MM.1S (cell line): ENCODE results near the gene FARP1.

Experiments
- DNase-seq: peaks from one replicate; pipeline ENCODE4 v3.0.0-alpha.2; 2015
- H2AFZ ChIP-seq: fragments of 300-600 bp; sonication (generic); 2 replicates; pipeline ENCODE4 v1.6.0; 2016; ENCODE audit warnings: antibody characterized with exemption, low read length
- H3F3A ChIP-seq: fragments of 300-600 bp; sonication (generic); 2 replicates; pipeline ENCODE4 v1.6.1; 2016; ENCODE audit warnings: mild to moderate bottlenecking, antibody characterized with exemption, low read length, moderate library complexity, mixed read lengths; ENCODE audit not compliant: insufficient read depth
- H3K27ac ChIP-seq: fragments of 300-600 bp; sonication (generic); 2 replicates; pipeline ENCODE4 v1.5.1; 2016; ENCODE audit warnings: mild to moderate bottlenecking, low read length
- H3K27me3 ChIP-seq: fragments of 300-600 bp; sonication (generic); replicated peaks from 2 replicates; pipeline ENCODE4 v1.6.0; 2016; ENCODE audit warnings: low read length; ENCODE audit not compliant: insufficient read depth
- H3K36me3 ChIP-seq: fragments of 300-600 bp; sonication (generic); replicated peaks from 2 replicates; pipeline ENCODE4 v1.6.1; 2016; ENCODE audit warnings: mild to moderate bottlenecking, low read length, mixed read lengths; ENCODE audit not compliant: insufficient read depth
- H3K4me1 ChIP-seq: fragments of 300-600 bp; sonication (generic); 2 replicates; pipeline ENCODE4 v1.6.1; 2016; ENCODE audit warnings: low read length, mixed read lengths
- H3K4me2 ChIP-seq: fragments of 300-600 bp; sonication (generic); 2 replicates; pipeline ENCODE4 v1.6.0; 2016; ENCODE audit warnings: low read depth, low read length
- H3K4me3 ChIP-seq: fragments of 300-600 bp; sonication (generic); 2 replicates; pipeline ENCODE4 v1.5.1; 2016; ENCODE audit warnings: low read length, mixed read lengths
- H3K79me2 ChIP-seq: fragments of 300-600 bp; sonication (generic); 2 replicates; pipeline ENCODE4 v1.6.1; 2016; ENCODE audit warnings: mixed run types, low read length, mixed read lengths
- H3K9ac ChIP-seq: fragments of 300-600 bp; sonication (generic); 2 replicates; pipeline ENCODE4 v1.6.1; 2016; ENCODE audit warnings: low read length, mixed read lengths
- H3K9me2 ChIP-seq: fragments of 300-600 bp; sonication (generic); replicated peaks from 2 replicates; pipeline ENCODE4 v1.6.1; 2016; ENCODE audit warnings: mild to moderate bottlenecking, low read length, mixed read lengths; ENCODE audit not compliant: insufficient read depth
- H3K9me3 ChIP-seq: fragments of 300-600 bp; sonication (generic); replicated peaks from 2 replicates; pipeline ENCODE4 v1.6.1; 2016; ENCODE audit warnings: mild to moderate bottlenecking, low read length, mixed read lengths; ENCODE audit not compliant: insufficient read depth
- H4K20me1 ChIP-seq: fragments of 300-600 bp; sonication (generic); 2 replicates; pipeline ENCODE4 v1.6.1; 2016; ENCODE audit warnings: mild to moderate bottlenecking, low read length, moderate library complexity, mixed read lengths; ENCODE audit not compliant: insufficient read depth
- CTCF ChIP-seq: fragments of 300-600 bp; sonication (generic); IDR thresholded peaks from 2 replicates; pipeline ENCODE4 v1.5.1; 2016; ENCODE audit warnings: antibody characterized with exemption, low read length, mixed read lengths
- EZH2 ChIP-seq: fragments of 300-600 bp; sonication (generic); optimal IDR thresholded peaks from 2 replicates; pipeline ENCODE3; 2017; ENCODE audit warnings: low read depth, mild to moderate bottlenecking, antibody characterized with exemption, low read length, mixed read lengths
- EZH2phosphoT487 ChIP-seq: fragments of 300-600 bp; sonication (generic); IDR thresholded peaks from 2 replicates; pipeline ENCODE4 v1.6.1; 2018; ENCODE audit warnings: antibody characterized with exemption, low read length

Gene FARP1

GRCh38 chr13:98222081-98222554, 79.2 kb downstream of the FARP1 start:
- Histone ChIP-seq H3K36me3 (no peaks in the 10 kb centered on the region), H2AFZ (no peak overlapping the region)

GRCh38 chr13:98222816-98223215, 79.9 kb downstream of the FARP1 start:
- H3K9ac ChIP-seq = no peak overlapping the region
- H3K9me2 ChIP-seq = no peaks in the 10 kb centered on the region
- no peaks in the 10 kb centered on the region for H3K4me1 ChIP-seq
- H3K36me3 ChIP-seq = no peaks in the 10 kb centered on the region
- no peak overlapping the region for H3K4me2 ChIP-seq
- H3K27me3 ChIP-seq = no peaks in the 10 kb centered on the region
- H3K9me3 ChIP-seq = no peaks in the 10 kb centered on the region
- H4K20me1 ChIP-seq = no peaks in the 10 kb centered on the region
- no peaks in the 10 kb centered on the region for H3F3A ChIP-seq
- H2AFZ ChIP-seq = no peak overlapping the region
- no peak for TF ChIP-seq EZH2
- no peak for TF ChIP-seq CTCF
- no peak for TF ChIP-seq EZH2phosphoT487
- H3K27ac ChIP-seq = no peak overlapping the region
- H3K4me3 ChIP-seq = no peak overlapping the region
- no peak for DNase-seq
- H3K79me2 ChIP-seq = no peaks in the 10 kb centered on the region

More at GRCh38 chr13:98222081-98222554, 79.2 kb downstream of the FARP1 start:
- H3K4me2 ChIP-seq = no peak overlapping the region
- H3K27ac ChIP-seq = no peak overlapping the region
- DNase-seq = no peak
- H4K20me1 ChIP-seq = no peaks in the 10 kb centered on the region
- no peak overlapping the region for H3K9ac ChIP-seq
- H3F3A ChIP-seq = no peaks in the 10 kb centered on the region
- TF ChIP-seq CTCF (no peak), EZH2 (no peak), EZH2phosphoT487 (no peak)
- H3K79me2 ChIP-seq = no peaks in the 10 kb centered on the region
- no peaks in the 10 kb centered on the region for H3K9me2 ChIP-seq
- no peaks in the 10 kb centered on the region for H3K27me3 ChIP-seq
- H3K4me1 ChIP-seq = no peaks in the 10 kb centered on the region
- no peak overlapping the region for H3K4me3 ChIP-seq
- no peaks in the 10 kb centered on the region for H3K9me3 ChIP-seq

GRCh38 chr13:98223741-98224140, 80.8 kb downstream of the FARP1 start:
- no peak overlapping the region for H3K9ac ChIP-seq
- no peaks in the 10 kb centered on the region for H3F3A ChIP-seq
- no peaks in the 10 kb centered on the region for H3K79me2 ChIP-seq
- no peak overlapping the region for H2AFZ ChIP-seq
- H3K4me1 ChIP-seq = no peaks in the 10 kb centered on the region
- H3K27me3 ChIP-seq = no peaks in the 10 kb centered on the region
- H3K4me2 ChIP-seq = no peak overlapping the region
- TF ChIP-seq CTCF (no peak), EZH2 (no peak), EZH2phosphoT487 (no peak)
- no peak overlapping the region for H3K4me3 ChIP-seq
- no peaks in the 10 kb centered on the region for H4K20me1 ChIP-seq
- no peaks in the 10 kb centered on the region for H3K9me3 ChIP-seq
- no peak for DNase-seq
- H3K27ac ChIP-seq = no peak overlapping the region
- no peaks in the 10 kb centered on the region for H3K36me3 ChIP-seq
- no peaks in the 10 kb centered on the region for H3K9me2 ChIP-seq
